WERI-Rb-1 (cell line): ENCODE results near the gene IP6K2.

Experiments
- DNase-seq: peaks from one replicate; pipeline ENCODE4 v3.0.0-alpha.2; 2020
- H3K27ac ChIP-seq: fragments of 250-450 bp; sonication (Bioruptor Pico); 2 replicates; pipeline ENCODE4 v1.5.1; 2020; ENCODE audit warnings: mild to moderate bottlenecking, moderate library complexity
- H3K27me3 ChIP-seq: fragments of 250-450 bp; sonication (Bioruptor Pico); 2 replicates; pipeline ENCODE4 v1.5.1; 2021; ENCODE audit warnings: mild to moderate bottlenecking, low read depth, moderate library complexity; ENCODE audit not compliant: insufficient read depth, severe bottlenecking
- H3K36me3 ChIP-seq: fragments of 250-450 bp; sonication (Bioruptor Pico); 2 replicates; pipeline ENCODE4 v1.5.1; 2020; ENCODE audit warnings: mild to moderate bottlenecking, moderate library complexity
- H3K4me3 ChIP-seq: 2 replicates; pipeline ENCODE4 v1.5.1; 2011; ENCODE audit warnings: low read depth, mild to moderate bottlenecking, control low read depth, low read length
- H3K9me3 ChIP-seq: fragments of 250-450 bp; sonication (Bioruptor Pico); 2 replicates; pipeline ENCODE4 v1.5.1; 2021; ENCODE audit warnings: mild to moderate bottlenecking, moderate library complexity; ENCODE audit not compliant: severe bottlenecking
- TF ChIP-seq, protein P1 (sequence below): IDR thresholded peaks from 2 replicates; pipeline ENCODE4 v1.5.1; 2011; ENCODE audit warnings: low read depth, mild to moderate bottlenecking, control low read depth, inconsistent platforms, low read length

Gene IP6K2

DNA sequence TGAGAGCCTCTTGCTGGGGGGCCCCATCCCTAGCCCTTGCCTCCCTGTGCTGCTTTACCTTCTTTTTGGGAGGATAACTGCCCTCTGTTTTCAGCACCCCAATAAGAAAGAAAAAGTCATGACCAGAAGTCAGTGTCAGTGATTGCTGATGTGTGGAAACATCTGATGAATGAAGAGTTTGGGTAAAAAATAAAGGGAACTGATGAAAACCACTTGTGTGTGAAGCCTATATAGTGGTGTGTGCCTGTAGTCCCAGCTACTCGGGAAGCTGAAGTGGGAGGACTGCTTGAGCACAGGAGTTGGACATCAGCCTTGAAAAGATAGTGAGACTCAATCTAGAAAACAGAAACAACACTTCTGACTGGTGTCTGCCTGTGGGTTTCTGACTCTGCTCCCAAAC lies 44.5 kb downstream of the IP6K2 start:
- H3K27me3 ChIP-seq = no peaks in the 10 kb centered on the region
- no peak overlapping the region for H3K4me3 ChIP-seq
- H3K27ac ChIP-seq = no peak overlapping the region
- peaks cover 54% of the 10 kb centered on the region for H3K36me3 ChIP-seq
- H3K9me3 ChIP-seq = no peaks in the 10 kb centered on the region
- TF ChIP-seq, protein P1, sequence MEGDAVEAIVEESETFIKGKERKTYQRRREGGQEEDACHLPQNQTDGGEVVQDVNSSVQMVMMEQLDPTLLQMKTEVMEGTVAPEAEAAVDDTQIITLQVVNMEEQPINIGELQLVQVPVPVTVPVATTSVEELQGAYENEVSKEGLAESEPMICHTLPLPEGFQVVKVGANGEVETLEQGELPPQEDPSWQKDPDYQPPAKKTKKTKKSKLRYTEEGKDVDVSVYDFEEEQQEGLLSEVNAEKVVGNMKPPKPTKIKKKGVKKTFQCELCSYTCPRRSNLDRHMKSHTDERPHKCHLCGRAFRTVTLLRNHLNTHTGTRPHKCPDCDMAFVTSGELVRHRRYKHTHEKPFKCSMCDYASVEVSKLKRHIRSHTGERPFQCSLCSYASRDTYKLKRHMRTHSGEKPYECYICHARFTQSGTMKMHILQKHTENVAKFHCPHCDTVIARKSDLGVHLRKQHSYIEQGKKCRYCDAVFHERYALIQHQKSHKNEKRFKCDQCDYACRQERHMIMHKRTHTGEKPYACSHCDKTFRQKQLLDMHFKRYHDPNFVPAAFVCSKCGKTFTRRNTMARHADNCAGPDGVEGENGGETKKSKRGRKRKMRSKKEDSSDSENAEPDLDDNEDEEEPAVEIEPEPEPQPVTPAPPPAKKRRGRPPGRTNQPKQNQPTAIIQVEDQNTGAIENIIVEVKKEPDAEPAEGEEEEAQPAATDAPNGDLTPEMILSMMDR = no peak
- DNase-seq = no peak

DNA sequence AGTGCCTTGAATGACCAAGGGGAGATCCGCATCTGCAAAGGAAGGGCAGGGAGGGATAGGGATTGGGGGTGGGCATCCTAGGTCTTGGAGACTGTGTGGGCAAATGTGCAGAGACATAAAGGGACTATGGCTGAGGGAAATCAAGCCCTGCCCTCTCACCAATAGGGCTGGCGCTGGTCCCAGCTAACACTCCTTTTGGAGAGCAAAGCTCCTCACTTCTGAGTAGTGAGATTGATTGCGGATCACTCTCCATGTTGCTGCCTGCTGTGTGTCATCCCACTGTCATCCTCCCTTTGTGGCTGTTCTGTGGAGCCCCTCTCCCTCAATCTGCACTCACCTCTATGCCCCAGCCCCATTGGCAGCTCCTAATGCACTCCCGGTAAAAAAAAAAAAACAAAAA lies 52.1 kb downstream of the IP6K2 start:
- H3K36me3 ChIP-seq = peaks cover 48% of the 10 kb centered on the region
- no peak overlapping the region; the same call in 1 of the 2 replicates for H3K27ac ChIP-seq
- H3K9me3 ChIP-seq = peaks cover 20% of the 10 kb centered on the region
- no peak overlapping the region for H3K4me3 ChIP-seq
- no peak for DNase-seq
- TF ChIP-seq, protein P1 = no peak
- no peaks in the 10 kb centered on the region for H3K27me3 ChIP-seq

GRCh38 chr3:48664313-48664644 lies 52.7 kb downstream of the IP6K2 start:
- Histone ChIP-seq H3K27ac (peak overlapping the region; percentile 97), H3K36me3 (peaks cover 51% of the 10 kb centered on the region), H3K9me3 (peaks cover 20% of the 10 kb centered on the region), H3K27me3 (no peaks in the 10 kb centered on the region), H3K4me3 (no peak overlapping the region)
- no peak for DNase-seq
- TF ChIP-seq, protein P1 = no peak

DNA sequence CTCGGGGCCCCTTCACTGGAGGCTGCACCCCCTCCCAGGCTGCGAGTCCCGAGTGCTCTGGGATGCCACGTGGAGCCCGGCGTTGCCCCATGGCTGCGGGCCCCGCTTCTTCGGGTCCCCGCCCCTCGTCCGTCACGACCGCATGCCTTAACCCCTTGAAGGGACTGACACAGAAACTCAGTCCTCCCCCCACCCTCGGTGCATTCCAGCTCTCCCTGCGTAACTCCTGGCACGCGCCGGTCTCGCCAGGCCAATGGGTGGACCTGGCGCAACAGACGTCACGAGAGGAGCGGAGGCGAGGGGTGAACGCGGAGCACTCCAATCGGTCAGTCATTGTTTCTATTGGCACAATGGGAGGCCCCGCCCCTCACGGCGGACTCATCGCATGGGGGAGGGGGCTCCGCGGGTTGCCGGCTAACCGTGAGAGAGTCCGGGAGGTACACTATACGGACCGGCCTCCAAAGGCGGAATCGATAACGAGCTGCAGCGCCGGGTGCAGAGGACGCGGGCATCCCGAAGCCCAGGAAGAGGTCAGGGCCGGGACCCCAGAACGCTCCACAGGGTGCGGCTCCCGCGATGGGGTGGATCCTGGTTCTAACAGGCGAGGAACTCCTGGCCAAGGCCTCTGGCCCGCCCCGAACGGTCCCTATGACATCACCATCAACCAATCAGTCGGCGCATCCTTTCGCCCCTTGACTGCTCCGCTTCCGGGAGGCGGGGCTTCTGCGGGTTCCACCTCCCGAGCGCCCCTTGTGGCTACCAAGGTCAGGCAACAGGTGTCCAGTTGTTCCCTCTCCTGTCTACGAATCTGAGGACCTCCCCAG lies 53.3 kb downstream of the IP6K2 start:
- peak overlapping the region; percentile 82 for H3K4me3 ChIP-seq
- peak; percentile 99 for DNase-seq
- TF ChIP-seq, protein P1 = peak; percentile 89
- peaks cover 55% of the 10 kb centered on the region for H3K36me3 ChIP-seq
- H3K9me3 ChIP-seq = peaks cover 20% of the 10 kb centered on the region
- peak overlapping the region; percentile 97 for H3K27ac ChIP-seq
- H3K27me3 ChIP-seq = no peaks in the 10 kb centered on the region

DNA sequence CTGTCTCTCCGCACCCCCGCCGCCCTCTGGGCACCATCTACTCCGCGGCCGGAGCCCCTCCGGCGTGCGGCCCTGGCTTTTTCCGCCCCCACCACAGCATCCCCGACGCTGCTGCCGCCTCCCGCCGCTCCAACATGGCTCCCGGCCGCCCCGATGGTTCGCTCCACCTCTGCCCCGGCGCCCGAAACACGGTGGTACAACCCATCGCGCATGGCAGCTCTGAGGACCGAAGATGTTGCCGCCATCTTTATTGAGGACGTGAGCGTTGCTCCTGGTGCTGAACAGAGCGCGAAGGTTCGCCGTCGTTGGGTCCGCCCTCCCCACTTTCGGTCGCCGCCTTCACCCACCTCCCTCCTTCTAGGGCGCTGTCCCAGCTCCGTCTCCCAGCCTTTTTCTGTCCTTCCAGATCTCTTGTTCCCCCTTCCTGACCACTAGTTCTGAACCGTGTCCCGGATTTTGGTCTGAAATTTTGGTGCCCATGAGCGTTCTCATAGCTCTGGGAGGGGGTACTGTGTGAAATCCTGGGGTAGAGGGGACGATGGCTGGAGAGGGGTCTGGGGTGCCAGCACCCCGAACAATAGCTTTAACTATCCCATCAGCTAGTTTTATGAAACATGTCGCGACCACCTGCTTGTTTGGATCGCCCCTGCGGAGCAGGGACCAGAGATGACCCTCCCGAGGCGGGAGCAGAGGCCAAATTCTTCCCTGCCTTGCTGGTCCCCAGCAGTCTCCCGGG lies 54.1 kb downstream of the IP6K2 start, which contains the start of gene CELSR3:
TSS of gene CELSR3 (minus strand) at position 134 of the 736 bp plus-strand sequence. CDS start 252 bp downstream, outside the sequence.
- H3K27me3 ChIP-seq = no peaks in the 10 kb centered on the region
- TF ChIP-seq, protein P1 = no peak

More for the DNA sequence above, 54.1 kb downstream of the IP6K2 start, which contains the start of gene CELSR3:
- H3K9me3 ChIP-seq = peaks cover 20% of the 10 kb centered on the region
- DNase-seq = peak; percentile 90
- peak within 1 kb of the TSS; percentile 97 for H3K27ac ChIP-seq
- peak within 1 kb of the TSS; percentile 82 for H3K4me3 ChIP-seq
- H3K36me3 ChIP-seq = peaks cover 59% of the 10 kb centered on the region
